ENCODE data around the gene CARS2. TPM values are rescaled to one million over a fixed set of nuclear protein-coding genes. Genes with fewer than 3 reads are reported as not detected.

The CARS2 gene
- polyA plus RNA-seq, 2 of the 4 experiments (the other 2 are of a cell fraction), result 31.5 to 41.4 TPM

GRCh38 chr13:110684388-110685056 lies 21.4 kb downstream of the CARS2 start:
- Histone ChIP-seq H3K9me3 (no peaks in the 10 kb centered on the region), H3K27ac (no peak overlapping the region), H3K4me2 (no peak overlapping the region), H3K4me3 (no peak overlapping the region), H3K4me1 (no peaks in the 10 kb centered on the region)
- no peak for TF ChIP-seq EHMT2 (IDR thresholded peaks at IDR 0.05; ENCODE audit: low read depth)
- TF ChIP-seq POLR2AphosphoS2 (conservative IDR thresholded peaks at IDR 0.05; ENCODE audit: low read length), result no peak
- TF ChIP-seq ZFP36 (IDR thresholded peaks at IDR 0.05; ENCODE audit: borderline replicate concordance, partially characterized antibody), result no peak
- no peak for TF ChIP-seq ELK1 (IDR thresholded peaks at IDR 0.05; ENCODE audit: low read depth, low read length)
- no peak for TF ChIP-seq CHD2 (IDR thresholded peaks at IDR 0.05; ENCODE audit: low read length, partially characterized antibody)
- TF ChIP-seq ZC3H11A (IDR thresholded peaks at IDR 0.05), result no peak
- no peak for TF ChIP-seq NFE2L2 (conservative IDR thresholded peaks at IDR 0.05; ENCODE audit: low read length)
- TF ChIP-seq CBX2 (IDR thresholded peaks at IDR 0.05; ENCODE audit: borderline replicate concordance, low read depth), result no peak
- DNase-seq (ENCODE audit: low read depth in 1 of 2, low spot score in 1 of 2) (no peak), FAIRE-seq (no peak), ATAC-seq (no peak)
- 87% methylated on average over 7 of the region's 8 CpGs for WGBS (ENCODE audit: missing lambda C conversion rate)
- CTCF ChIA-PET, result interaction anchor here (1.8 to 1.9 kb wide), 2 partner anchors 8 to 23 kb away, joined by 4 to 10 read pairs; no protein-coding TSS in a partner anchor
- POLR2A ChIA-PET, result interaction anchor here (0.5 kb wide), 1 partner anchor 45 kb away, joined by 4 read pairs; no protein-coding TSS in a partner anchor

- no peaks in the 10 kb centered on the region for H3K4me1 ChIP-seq
- ATAC-seq (no peak), DNase-seq (ENCODE audit: low read depth in 1 of 2, low spot score in 1 of 2) (no peak), FAIRE-seq (no peak)
- no peaks in the 10 kb centered on the region for H3K9me3 ChIP-seq
- WGBS (ENCODE audit: missing lambda C conversion rate), result 91% methylated on average over 5 of the region's 5 CpGs
- ChIA-PET CTCF (interaction anchor here (1.8 to 1.9 kb wide), 2 partner anchors 8 to 24 kb away, joined by 4 to 10 read pairs; no protein-coding TSS in a partner anchor), POLR2A (interaction anchor here (1.3 kb wide), 1 partner anchor 31 kb away, joined by 9 read pairs; no protein-coding TSS in a partner anchor)
- no peak overlapping the region for H3K4me2 ChIP-seq
- no peak overlapping the region for H3K4me3 ChIP-seq
- TF ChIP-seq CHD2 (IDR thresholded peaks at IDR 0.05; ENCODE audit: low read length, partially characterized antibody) (no peak), RARB (CRISPR knock-in tag; IDR thresholded peaks at IDR 0.05) (no peak), CTCF (IDR thresholded peaks at IDR 0.05) (no peak), PHF8 (IDR thresholded peaks at IDR 0.05; ENCODE audit: borderline replicate concordance, low read depth) (no peak), HDAC2 (IDR thresholded peaks at IDR 0.05) (no peak), KDM1A (IDR thresholded peaks at IDR 0.05; ENCODE audit: low read depth) (no peak), NR3C1 (IDR thresholded peaks at IDR 0.05) (no peak), HMGXB4 (CRISPR knock-in tag; IDR thresholded peaks at IDR 0.05; ENCODE audit: borderline replicate concordance) (no peak), ATOH8 (CRISPR knock-in tag; IDR thresholded peaks at IDR 0.05; ENCODE audit: low read depth) (no peak), TFCP2L1 (CRISPR knock-in tag; IDR thresholded peaks at IDR 0.05) (no peak), SREBF2 (IDR thresholded peaks at IDR 0.05) (no peak), CBX8 (IDR thresholded peaks at IDR 0.05) (no peak), JUN (IDR thresholded peaks at IDR 0.05) (no peak), RFX5 (IDR thresholded peaks at IDR 0.05) (no peak)
- no peak overlapping the region for H3K27ac ChIP-seq
Measured at GRCh38 chr13:110683921-110684320, 22.0 kb downstream of the CARS2 start.
